ENCODE results near the gene CBY3. TPM values are rescaled to one million over a fixed set of nuclear protein-coding genes. Genes with fewer than 3 reads are reported as not detected.
"Not testable (repeated sequence)": the region's sequence is repeated elsewhere in the genome, so short reads cannot be mapped to it uniquely, and the experiment has no call there.

The CBY3 gene
- total and polyA plus RNA-seq, 2 donors (not counting 1 experiment from before 2014, with no cell fraction given): 0.13 to 0.37 TPM

DNA sequence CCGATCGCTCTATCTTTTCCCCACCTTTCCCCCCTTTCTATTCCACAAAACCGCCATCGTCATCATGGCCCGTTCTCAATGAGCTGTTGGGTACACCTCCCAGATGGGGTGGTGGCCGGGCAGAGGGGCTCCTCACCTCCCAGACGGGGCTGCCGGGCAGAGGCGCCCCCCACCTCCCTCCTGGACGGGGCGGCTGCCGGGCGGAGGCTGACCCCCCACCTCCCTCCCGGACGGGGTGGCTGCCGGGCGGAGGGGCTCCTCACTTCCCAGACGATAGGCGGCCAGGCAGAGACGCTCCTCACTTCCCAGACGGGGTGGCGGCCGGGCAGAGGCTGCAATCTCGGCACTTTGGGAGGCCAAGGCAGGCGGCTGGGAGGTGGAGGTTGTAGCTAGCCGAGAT lies 30.6 kb downstream of the CBY3 start:
- H3K9ac ChIP-seq (ENCODE audit: low read length); H3K27ac Mint-ChIP-seq; POLR2A ChIA-PET; H3K9me3 ChIP-seq (ENCODE audit: control extremely low read depth in 1 of 3, control insufficient read depth in 2 of 3, insufficient read depth in 1 of 3, low read length in 2 of 3); H3K27me3 ChIP-seq (replicated peaks in 1 of 4; ENCODE audit: control extremely low read depth in 1 of 4, control insufficient read depth in 3 of 4, insufficient read depth in 4 of 4, low read length in 3 of 4); CTCF ChIA-PET; H3K27me3 Mint-ChIP-seq; H2AFZ ChIP-seq (ENCODE audit: insufficient read depth, low read depth, low read length, poor library complexity, severe bottlenecking); H3K36me3 ChIP-seq (replicated peaks in 1 of 2; ENCODE audit: control extremely low read depth in 1 of 2, control insufficient read depth in 1 of 2, extremely low read depth in 1 of 2, insufficient read depth in 2 of 2, low read length in 1 of 2); H3K4me1 Mint-ChIP-seq; H3K4me2 ChIP-seq (replicated peaks; ENCODE audit: low read depth, low read length, poor library complexity, severe bottlenecking); intact Hi-C loops (cut with micrococcal nuclease); H3K4me3 Mint-ChIP-seq; ATAC-seq (ENCODE audit: low read depth); DNase-seq; H3K27ac ChIP-seq (ENCODE audit: low read length in 2 of 2); H3K4me1 ChIP-seq (ENCODE audit: control insufficient read depth in 2 of 2, insufficient read depth in 2 of 2, low read length in 2 of 2); H4K20me1 ChIP-seq (ENCODE audit: control insufficient read depth, insufficient read depth, low read length, poor library complexity, severe bottlenecking); H3K9me3 Mint-ChIP-seq (ENCODE audit: insufficient read depth); H3K79me2 ChIP-seq (ENCODE audit: control insufficient read depth, insufficient read depth, low read length); H3K4me3 ChIP-seq (ENCODE audit: control extremely low read depth in 1 of 5, extremely low read depth in 1 of 5, insufficient read depth in 1 of 5, low read depth in 2 of 5, low read length in 4 of 5): not testable (repeated sequence)
- WGBS (ENCODE audit: insufficient coverage): 98% methylated on average over 10 of the region's 26 CpGs

GRCh38 chr5:179649166-179649703 lies 31.6 kb downstream of the CBY3 start:
- H3K4me2 ChIP-seq (replicated peaks; ENCODE audit: low read depth, low read length, poor library complexity, severe bottlenecking); intact Hi-C loops (cut with micrococcal nuclease); H3K36me3 ChIP-seq (replicated peaks in 1 of 2; ENCODE audit: control extremely low read depth in 1 of 2, control insufficient read depth in 1 of 2, extremely low read depth in 1 of 2, insufficient read depth in 2 of 2, low read length in 1 of 2); H2AFZ ChIP-seq (ENCODE audit: insufficient read depth, low read depth, low read length, poor library complexity, severe bottlenecking); CTCF ChIA-PET; H3K27me3 Mint-ChIP-seq; H3K27me3 ChIP-seq (replicated peaks in 1 of 4; ENCODE audit: control extremely low read depth in 1 of 4, control insufficient read depth in 3 of 4, insufficient read depth in 4 of 4, low read length in 3 of 4); H3K4me1 Mint-ChIP-seq; ATAC-seq (ENCODE audit: low read depth); H3K79me2 ChIP-seq (ENCODE audit: control insufficient read depth, insufficient read depth, low read length); H3K4me3 ChIP-seq (ENCODE audit: control extremely low read depth in 1 of 5, extremely low read depth in 1 of 5, insufficient read depth in 1 of 5, low read depth in 2 of 5, low read length in 4 of 5); H3K4me1 ChIP-seq (ENCODE audit: control insufficient read depth in 2 of 2, insufficient read depth in 2 of 2, low read length in 2 of 2); POLR2A ChIA-PET; H4K20me1 ChIP-seq (ENCODE audit: control insufficient read depth, insufficient read depth, low read length, poor library complexity, severe bottlenecking); H3K27ac Mint-ChIP-seq; H3K9me3 ChIP-seq (ENCODE audit: control extremely low read depth in 1 of 3, control insufficient read depth in 2 of 3, insufficient read depth in 1 of 3, low read length in 2 of 3); H3K9ac ChIP-seq (ENCODE audit: low read length); H3K9me3 Mint-ChIP-seq (ENCODE audit: insufficient read depth); H3K27ac ChIP-seq (ENCODE audit: low read length in 2 of 2); H3K4me3 Mint-ChIP-seq; DNase-seq: not testable (repeated sequence)
- WGBS (ENCODE audit: insufficient coverage): 100% methylated on average over 2 of the region's 10 CpGs
